Endothelial cell of umbilical vein (primary cell): ENCODE data around the gene LDHAL6B. TPM values are rescaled to one million over a fixed set of nuclear protein-coding genes. Genes with fewer than 3 reads are reported as not detected.

Source experiments
- BruUV-seq: library from RNA; stranded (reverse); fragments of 400-500 nt; replicated peaks from 2 replicates; lab custom pipeline; 2021; lab: Mats Ljungman, UMichigan
- CTCF ChIA-PET: fragments of 300-600, 350-600 bp; sonication (Branson Sonifier 250); formaldehyde crosslinking; loops from one replicate; lab custom pipeline; 2021; ENCODE audit warnings: antibody characterized with exemption, inconsistent platforms; lab: Charles Lee
- POLR2A ChIA-PET: fragments of 300-600, 350-600 bp; sonication (Branson Sonifier 250); formaldehyde crosslinking; loops from one replicate; lab custom pipeline; 2021; ENCODE audit warnings: antibody characterized with exemption, inconsistent platforms; lab: Charles Lee
- DNase-seq: peaks from one replicate; pipeline ENCODE4 v3.0.0-alpha.2; 2011; ENCODE audit warnings: low read depth, low spot score
- FAIRE-seq: peaks from 2 replicates; lab custom pipeline; 2011; peaks lifted over from hg19 to GRCh38; lab: Jason Lieb, UNC
- H2AFZ ChIP-seq: 2 replicates; pipeline ENCODE4 v1.6.0; 2012; ENCODE audit warnings: low read depth, low read length, control low read depth, inconsistent platforms
- H3K27ac ChIP-seq: 2 replicates; pipeline ENCODE4 v1.5.1; 2011; ENCODE audit warnings: low read depth, mild to moderate bottlenecking, control low read depth, low read length, moderate library complexity; ENCODE audit not compliant: insufficient read depth
- H3K27me3 ChIP-seq, 2 experiments: 2 replicates each; pipeline versions ENCODE4 v1.6.0 to v1.6.1; 2011; ENCODE audit warnings: low read length in 2 of 2, mixed read lengths in 1 of 2; ENCODE audit not compliant: control insufficient read depth in 2 of 2, insufficient read depth in 2 of 2
- H3K36me3 ChIP-seq, 2 experiments: 2 replicates in 1 of 2; 3 replicates in 1 of 2; pipeline ENCODE4 v1.5.1; 2011; ENCODE audit warnings: low read length in 2 of 2, mild to moderate bottlenecking in 1 of 2, moderate library complexity in 1 of 2; ENCODE audit not compliant: control insufficient read depth in 2 of 2, insufficient read depth in 2 of 2; ENCODE audit errors: extremely low read depth in 1 of 2
- H3K4me1 ChIP-seq: 3 replicates; pipeline ENCODE4 v1.5.1; 2011; ENCODE audit warnings: mild to moderate bottlenecking, low read length; ENCODE audit not compliant: control insufficient read depth, insufficient read depth; ENCODE audit errors: extremely low read depth
- H3K4me2 ChIP-seq: 2 replicates; pipeline ENCODE4 v1.6.1; 2011; ENCODE audit warnings: low read length, control low read depth, mixed read lengths; ENCODE audit not compliant: insufficient read depth
- H3K4me3 ChIP-seq, 3 experiments: fragments of 200-600 bp in 1 of 3; sonication (generic), shearing (Covaris generic) in 1 of 3; replicated peaks in 1 of 3; 2 replicates each; pipeline ENCODE4 v1.5.1; 2011 to 2016; ENCODE audit warnings: control low read depth in 3 of 3, low read length in 3 of 3, mild to moderate bottlenecking in 2 of 3, inconsistent platforms in 1 of 3, low read depth in 1 of 3, moderate library complexity in 1 of 3; ENCODE audit not compliant: insufficient read depth in 1 of 3
- H3K79me2 ChIP-seq: 2 replicates; pipeline ENCODE4 v1.6.0; 2012; ENCODE audit warnings: low read length, inconsistent platforms; ENCODE audit not compliant: control insufficient read depth, insufficient read depth
- H3K9ac ChIP-seq: replicated peaks from 2 replicates; pipeline ENCODE3; 2011; ENCODE audit warnings: low read length, control low read depth; ENCODE audit not compliant: insufficient read depth; ENCODE audit errors: extremely low read depth
- H3K9me1 ChIP-seq: replicated peaks from 3 replicates; pipeline ENCODE4 v1.6.0; 2011; ENCODE audit warnings: mild to moderate bottlenecking, low read length; ENCODE audit not compliant: control insufficient read depth, insufficient read depth; ENCODE audit errors: extremely low read depth
- H3K9me3 ChIP-seq: replicated peaks from 2 replicates; pipeline ENCODE4 v1.5.1; 2012; ENCODE audit warnings: low read length, inconsistent platforms; ENCODE audit not compliant: control insufficient read depth, insufficient read depth
- H4K20me1 ChIP-seq: replicated peaks from 2 replicates; pipeline ENCODE3; 2011; ENCODE audit warnings: mild to moderate bottlenecking, low read length; ENCODE audit not compliant: control insufficient read depth, insufficient read depth; ENCODE audit errors: extremely low read depth
- EZH2 ChIP-seq: IDR thresholded peaks from 2 replicates; pipeline ENCODE4 v1.6.1; 2012; ENCODE audit warnings: borderline replicate concordance, low read depth, mild to moderate bottlenecking, moderate library complexity, low read length, inconsistent platforms; ENCODE audit not compliant: severe bottlenecking
- FOS ChIP-seq: IDR thresholded peaks from 2 replicates; pipeline ENCODE4 v1.6.1; 2011; ENCODE audit warnings: mild to moderate bottlenecking, low read length, moderate library complexity, borderline replicate concordance; ENCODE audit not compliant: insufficient read depth
- GATA2 ChIP-seq: IDR thresholded peaks from 2 replicates; pipeline ENCODE4 v1.7.0; 2011; ENCODE audit warnings: low read depth, mild to moderate bottlenecking, moderate library complexity, mixed read lengths, low read length; ENCODE audit not compliant: insufficient read length, insufficient read depth
- JUN ChIP-seq: IDR thresholded peaks from 2 replicates; pipeline ENCODE4 v1.6.1; 2011; ENCODE audit warnings: borderline replicate concordance, low read depth; ENCODE audit not compliant: insufficient read length, insufficient read depth
- POLR2A ChIP-seq: IDR thresholded peaks from 2 replicates; pipeline ENCODE4 v1.6.1; 2012; ENCODE audit warnings: low read depth, mild to moderate bottlenecking, control low read depth, low read length
- POLR2AphosphoS5 ChIP-seq: IDR thresholded peaks from 2 replicates; pipeline ENCODE4 v1.6.1; 2012; ENCODE audit warnings: low read depth, mild to moderate bottlenecking, control low read depth, low read length, moderate library complexity; ENCODE audit not compliant: insufficient read depth
- dilution Hi-C: fragments of 300-500 bp; cut with MboI; formaldehyde crosslinking; loops from one replicate; pipeline ENCODE4 v1.15.0; 2019; ENCODE audit warnings: low sequenced_read_pairs; ENCODE audit not compliant: extremely low pct_ligation_motif_present
- intact Hi-C: fragments of 100-400 bp; cut with micrococcal nuclease; formaldehyde crosslinking; loops from one replicate; pipeline ENCODE4 v1.10.0; 2022
- polyA plus RNA-seq, 4 experiments: library from polyadenylated mRNA; depleted of rRNA in 3 of 4; stranded (reverse) in 3 of 4; unstranded in 1 of 4; fragments of >200 nt; gene quantifications; 2 replicates each; pipeline versions ENCODE4 v1.2.1 to v1.2.3, GENCODE V29; 2011 to 2012; ENCODE audit warnings: missing spikeins in 1 of 4
- total RNA-seq: library from RNA; stranded (reverse); gene quantifications from 2 replicates; pipeline ENCODE4 v1.2.3, GENCODE V29; 2021
- TF ChIP-seq, protein P1 (sequence below), 2 donors: IDR thresholded peaks; 1 replicate in 1 of 2; 2 replicates in 1 of 2; pipeline ENCODE4 v1.5.1; 2011; ENCODE audit warnings: low read length in 2 of 2, mild to moderate bottlenecking in 2 of 2, moderate library complexity in 2 of 2, control low read depth in 1 of 2, inconsistent platforms in 1 of 2, low read depth in 1 of 2; ENCODE audit not compliant: insufficient read depth in 1 of 2; ENCODE audit errors: extremely low read depth in 1 of 2

Gene LDHAL6B
- total and polyA plus RNA-seq, 2 donors (not counting 3 experiments of a cell fraction or from before 2014, with no cell fraction given), result not detected

DNA sequence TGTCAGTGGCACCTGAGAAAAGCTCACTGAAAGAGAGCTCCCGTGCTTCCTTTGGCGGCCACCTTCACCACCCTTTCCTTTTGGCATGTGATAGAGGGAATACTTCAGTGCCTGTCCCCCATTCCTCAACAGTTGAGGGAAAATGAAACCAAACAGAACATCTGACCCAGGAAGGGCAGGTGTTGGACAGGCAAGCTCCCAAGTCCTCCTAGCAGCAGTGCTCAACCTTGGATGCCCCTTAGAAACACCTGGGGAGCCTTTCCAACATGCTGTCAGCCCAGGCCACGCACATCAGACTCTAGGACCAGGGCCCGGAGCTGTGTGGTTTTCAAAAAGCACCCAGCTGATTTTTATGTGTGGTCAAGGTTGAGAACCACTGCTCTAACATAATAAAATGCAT is 22.4 kb downstream of the LDHAL6B start:
- Histone ChIP-seq H3K27me3 (no peaks in the 10 kb centered on the region), H3K4me2 (no peak overlapping the region), H3K79me2 (peaks cover 2% of the 10 kb centered on the region), H4K20me1 (no peaks in the 10 kb centered on the region), H3K36me3 (peaks cover 2 to 7% of the 10 kb centered on the region in 2 experiments), H3K4me1 (peaks cover 36% of the 10 kb centered on the region), H3K27ac (no peak overlapping the region), H3K4me3 (no peak overlapping the region), H3K9ac (no peak overlapping the region), H3K9me1 (no peaks in the 10 kb centered on the region), H2AFZ (no peak overlapping the region), H3K9me3 (no peaks in the 10 kb centered on the region)
- TF ChIP-seq JUN, result no peak
- no peak for TF ChIP-seq GATA2
- TF ChIP-seq, protein P1, sequence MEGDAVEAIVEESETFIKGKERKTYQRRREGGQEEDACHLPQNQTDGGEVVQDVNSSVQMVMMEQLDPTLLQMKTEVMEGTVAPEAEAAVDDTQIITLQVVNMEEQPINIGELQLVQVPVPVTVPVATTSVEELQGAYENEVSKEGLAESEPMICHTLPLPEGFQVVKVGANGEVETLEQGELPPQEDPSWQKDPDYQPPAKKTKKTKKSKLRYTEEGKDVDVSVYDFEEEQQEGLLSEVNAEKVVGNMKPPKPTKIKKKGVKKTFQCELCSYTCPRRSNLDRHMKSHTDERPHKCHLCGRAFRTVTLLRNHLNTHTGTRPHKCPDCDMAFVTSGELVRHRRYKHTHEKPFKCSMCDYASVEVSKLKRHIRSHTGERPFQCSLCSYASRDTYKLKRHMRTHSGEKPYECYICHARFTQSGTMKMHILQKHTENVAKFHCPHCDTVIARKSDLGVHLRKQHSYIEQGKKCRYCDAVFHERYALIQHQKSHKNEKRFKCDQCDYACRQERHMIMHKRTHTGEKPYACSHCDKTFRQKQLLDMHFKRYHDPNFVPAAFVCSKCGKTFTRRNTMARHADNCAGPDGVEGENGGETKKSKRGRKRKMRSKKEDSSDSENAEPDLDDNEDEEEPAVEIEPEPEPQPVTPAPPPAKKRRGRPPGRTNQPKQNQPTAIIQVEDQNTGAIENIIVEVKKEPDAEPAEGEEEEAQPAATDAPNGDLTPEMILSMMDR (IDR thresholded peaks at IDR 0.05; ENCODE audit: extremely low read depth in 1 of 2, insufficient read depth in 1 of 2, low read depth in 1 of 2, low read length in 2 of 2), result no peak
- TF ChIP-seq EZH2, result no peak
- no peak for TF ChIP-seq POLR2A
- TF ChIP-seq FOS, result no peak
- TF ChIP-seq POLR2AphosphoS5, result no peak
- BruUV-seq, result no TSS peak
- ChIA-PET POLR2A (no interaction called here), CTCF (interaction anchor here (1.6 kb wide), 1 partner anchor 24 kb away, joined by 4 read pairs; no protein-coding TSS in a partner anchor)
- no peak for FAIRE-seq
- dilution Hi-C loops (no loop called here), intact Hi-C loops (no loop called here)
- no peak for DNase-seq
